GM18508 (cell line): ENCODE measurements around the gene KRT34.
"Not testable (repeated sequence)": the region's sequence is repeated elsewhere in the genome, so short reads cannot be mapped to it uniquely, and the experiment has no call there.

Experiments
- ATAC-seq: cut with Tn5 transposase; IDR thresholded peaks from one replicate; pipeline ENCODE4 v1.9.1; 2021; ENCODE audit warnings: moderate number of reproducible peaks; ENCODE audit not compliant: insufficient read depth, unreplicated experiment

KRT34 gene

DNA sequence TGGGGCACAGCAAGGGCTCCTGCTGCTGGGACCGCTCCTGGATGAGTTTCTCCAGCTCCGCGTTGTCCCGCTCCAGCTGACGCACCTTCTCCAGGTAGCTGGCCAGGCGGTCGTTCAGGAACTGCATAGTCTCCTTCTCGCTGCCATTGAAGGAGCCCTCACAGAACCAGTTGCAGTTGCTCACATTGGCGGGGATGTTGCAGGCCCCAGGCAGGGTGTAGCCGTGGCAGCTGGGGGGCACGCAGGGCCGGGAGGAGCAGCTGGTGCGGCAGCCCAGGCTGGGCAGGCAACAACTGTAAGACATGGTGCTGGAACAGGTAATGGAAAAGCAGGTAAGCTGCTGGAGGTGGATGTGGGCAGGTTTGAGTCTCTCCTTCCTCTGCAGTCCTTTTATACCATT is at the start of gene KRT34:
Gene KRT34 (minus strand): TSS at position 364 of the 400 bp plus-strand sequence. CDS start 60 bp downstream, at position 304.
- ATAC-seq: not testable (repeated sequence)

DNA sequence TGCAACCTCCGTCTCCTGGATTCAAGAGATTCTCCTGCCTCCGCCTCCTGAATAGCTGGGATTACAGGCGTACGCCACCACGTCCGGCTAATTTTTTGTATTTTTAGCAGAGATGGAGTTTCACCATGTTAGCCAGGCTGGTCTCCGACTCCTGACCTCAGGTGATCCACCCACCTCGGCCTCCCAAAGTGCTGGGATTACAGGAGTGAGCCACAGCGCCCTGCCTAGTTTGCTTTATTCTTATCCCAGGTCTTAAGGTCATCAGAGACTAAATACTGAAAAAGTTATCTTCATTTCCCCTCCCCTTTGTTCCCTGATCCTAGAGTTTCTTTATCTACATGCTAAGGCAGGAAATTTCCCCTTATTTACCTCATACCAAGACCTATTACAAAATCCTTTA is 48.3 kb upstream of the KRT34 start:
- not testable (repeated sequence) for ATAC-seq

DNA sequence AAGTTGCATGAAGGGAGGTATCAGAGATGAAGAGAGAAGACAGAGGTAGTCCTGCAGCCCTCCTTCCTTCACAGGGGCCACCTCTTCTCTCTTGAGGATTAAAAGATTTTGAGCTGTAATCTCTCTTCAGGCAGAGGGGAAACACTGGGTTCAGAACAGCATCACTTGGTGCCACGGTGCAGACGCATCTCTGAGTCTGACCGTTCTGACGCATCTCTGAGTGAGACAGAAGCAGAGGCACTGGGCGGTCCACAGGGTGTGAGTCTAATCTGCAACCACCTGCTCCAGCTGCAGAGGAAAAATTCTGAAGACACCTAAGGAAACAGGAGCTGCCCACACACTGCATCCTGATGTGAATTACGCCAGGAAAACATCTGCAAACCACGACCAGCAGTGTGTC is 47.6 kb upstream of the KRT34 start:
- ATAC-seq: no peak

DNA sequence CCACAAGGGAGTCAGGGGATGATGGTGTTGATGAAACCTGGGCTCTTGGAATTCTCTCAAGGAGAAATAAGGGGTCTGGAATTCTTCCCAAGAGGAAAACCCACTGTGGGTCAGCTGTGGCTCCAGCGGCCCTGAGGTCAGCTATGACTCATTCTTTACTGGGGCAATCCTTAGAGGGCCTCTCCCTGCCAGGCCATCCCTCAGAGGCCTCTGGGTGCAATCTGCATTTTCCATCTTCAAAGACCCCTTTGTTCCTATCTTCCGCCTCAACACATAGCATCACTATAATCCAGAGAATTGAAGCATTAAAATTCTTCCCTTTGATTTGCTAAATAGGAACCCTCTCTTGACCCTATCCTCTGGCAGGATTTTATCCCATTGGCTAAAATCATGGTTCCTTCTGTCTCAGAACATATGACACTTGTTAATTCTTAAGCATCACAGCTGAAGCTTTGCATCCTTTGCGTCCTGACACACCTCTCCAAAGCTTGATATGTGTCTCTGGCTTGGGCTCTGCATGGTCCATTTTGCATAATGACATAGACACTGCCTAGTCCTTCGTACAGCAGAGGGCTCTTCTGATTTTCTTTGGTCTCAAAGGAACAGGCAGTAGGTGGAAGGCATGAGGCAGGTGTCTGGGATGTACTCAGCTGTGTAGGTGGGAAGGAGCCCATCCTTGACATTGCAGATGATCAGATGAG is 46.6 kb upstream of the KRT34 start:
- no peak for ATAC-seq

DNA sequence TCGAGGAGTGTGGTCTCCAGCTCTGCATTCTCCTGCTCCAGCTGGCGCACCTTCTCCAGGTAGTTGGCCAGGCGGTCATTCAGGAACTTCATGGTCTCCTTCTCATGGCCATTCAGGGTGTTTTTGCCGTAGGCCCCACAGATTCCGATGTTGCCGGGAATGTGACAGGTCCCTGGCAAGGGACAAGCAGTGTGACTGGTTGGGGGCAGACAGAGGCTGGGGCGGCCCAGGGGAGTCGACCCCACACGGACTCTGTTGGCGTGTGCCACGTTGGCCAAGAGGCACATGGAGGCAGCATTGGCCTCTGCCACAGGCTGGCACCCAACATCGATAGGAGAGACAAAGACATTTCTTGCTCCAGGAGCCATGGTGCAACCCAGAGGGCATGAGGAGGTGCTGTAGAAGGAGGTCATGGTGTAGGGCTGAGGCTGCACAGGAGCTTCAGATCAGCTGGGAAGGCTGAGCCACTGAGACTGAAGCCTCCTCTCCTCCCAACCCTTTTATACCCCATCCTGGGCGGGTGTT is 42.1 kb upstream of the KRT34 start, which contains the start of gene KRT37:
Gene KRT37 (minus strand): TSS at position 475 of the 525 bp plus-strand sequence. CDS start 62 bp downstream, at position 413.
- no peak for ATAC-seq

DNA sequence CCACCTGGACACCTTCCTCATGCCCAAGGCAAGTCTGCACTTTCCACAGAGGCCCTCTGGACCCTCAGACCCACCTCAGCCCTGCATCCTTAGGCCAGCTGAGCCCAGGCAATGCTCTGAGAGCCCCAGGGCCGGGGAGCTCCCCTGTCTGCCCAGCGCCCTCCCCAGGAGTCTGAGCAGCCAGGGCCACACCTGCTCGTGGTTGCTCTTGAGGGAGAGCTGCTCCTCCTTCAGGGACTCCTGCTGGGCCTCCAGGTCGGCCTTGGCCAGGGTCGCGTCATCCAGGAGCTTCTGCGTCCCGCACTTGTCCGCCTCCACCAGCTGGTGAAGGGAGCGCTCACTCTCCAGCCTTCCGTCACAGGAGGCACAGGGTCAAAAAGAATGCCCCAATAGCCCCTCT is 40.5 kb upstream of the KRT34 start:
- not testable (repeated sequence) for ATAC-seq

DNA sequence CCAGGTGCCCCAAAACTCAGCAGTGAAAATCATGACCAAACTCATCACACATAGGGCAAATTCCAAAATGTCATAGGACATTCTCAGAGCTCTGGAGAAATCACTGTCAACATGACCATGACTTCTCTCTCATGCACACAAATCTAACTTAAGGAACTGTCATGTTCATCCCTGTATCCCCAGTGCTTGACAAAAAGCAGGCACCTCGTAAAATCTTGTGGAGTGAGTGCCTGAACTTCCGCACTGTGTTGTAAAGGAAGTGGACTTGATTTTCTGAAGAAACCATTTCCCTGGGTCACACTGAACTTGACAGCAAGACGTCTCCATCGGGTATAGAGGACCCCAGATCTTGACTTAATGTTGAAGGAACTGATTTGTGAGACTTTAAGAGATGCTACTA is 39.5 kb upstream of the KRT34 start:
- ATAC-seq: no peak

DNA sequence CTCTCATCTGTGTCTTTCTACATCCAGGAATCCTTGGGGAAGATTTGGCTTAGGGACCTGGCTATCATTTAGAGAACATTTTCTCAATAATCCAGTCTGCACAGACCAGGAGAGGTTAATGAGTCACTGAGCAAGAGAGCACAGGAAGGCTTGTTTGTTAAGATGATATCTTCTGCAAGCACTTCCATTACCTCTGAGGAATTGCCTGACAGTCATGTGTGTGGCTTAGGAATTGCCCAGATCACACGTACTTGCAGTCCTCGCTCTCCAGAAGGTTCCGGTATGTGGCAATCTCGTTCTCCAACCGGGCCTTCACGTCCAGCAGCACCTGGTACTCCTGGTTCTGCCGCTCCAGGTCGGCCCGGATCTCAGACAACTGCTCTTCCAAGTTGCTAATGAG is 39.0 kb upstream of the KRT34 start:
- no peak for ATAC-seq

DNA sequence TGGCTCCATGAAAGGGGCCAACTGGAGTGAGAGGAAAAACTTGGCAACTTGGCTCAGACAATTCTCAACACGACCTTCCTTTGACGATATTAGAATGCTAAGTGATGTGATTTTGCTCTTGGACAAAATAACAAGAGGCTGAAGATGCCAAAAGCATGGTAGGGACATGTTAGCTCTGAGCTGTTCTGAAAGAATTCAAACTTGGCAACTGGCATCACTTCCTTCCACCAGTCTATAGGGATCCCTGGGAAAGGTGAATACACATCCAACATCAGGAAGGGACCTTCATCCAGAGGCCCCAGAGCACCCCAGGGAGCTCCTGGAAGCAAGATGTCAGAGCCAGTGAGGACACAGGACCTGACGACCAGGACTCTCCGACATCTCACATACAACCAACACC is 38.0 kb upstream of the KRT34 start:
- no peak for ATAC-seq

DNA sequence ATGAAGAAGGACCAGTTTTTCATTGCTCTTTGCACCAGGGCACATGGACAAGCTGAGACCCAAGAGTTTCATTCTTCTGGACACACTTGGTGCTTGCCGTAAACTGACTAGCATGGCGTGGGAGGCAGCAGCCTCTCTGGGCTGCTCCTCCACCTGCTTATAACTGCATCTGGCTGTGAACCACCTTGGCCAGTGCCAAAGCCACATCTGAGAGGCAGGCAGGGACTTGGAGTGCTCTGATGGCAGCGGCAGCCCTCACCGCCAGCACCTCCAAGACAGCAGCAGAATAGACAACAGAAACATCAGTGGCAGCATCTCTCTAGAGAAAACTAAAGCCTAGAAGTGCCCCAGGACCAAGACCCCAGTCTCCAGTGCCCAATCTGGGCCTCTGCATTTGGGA is 37.6 kb upstream of the KRT34 start:
- no peak for ATAC-seq

DNA sequence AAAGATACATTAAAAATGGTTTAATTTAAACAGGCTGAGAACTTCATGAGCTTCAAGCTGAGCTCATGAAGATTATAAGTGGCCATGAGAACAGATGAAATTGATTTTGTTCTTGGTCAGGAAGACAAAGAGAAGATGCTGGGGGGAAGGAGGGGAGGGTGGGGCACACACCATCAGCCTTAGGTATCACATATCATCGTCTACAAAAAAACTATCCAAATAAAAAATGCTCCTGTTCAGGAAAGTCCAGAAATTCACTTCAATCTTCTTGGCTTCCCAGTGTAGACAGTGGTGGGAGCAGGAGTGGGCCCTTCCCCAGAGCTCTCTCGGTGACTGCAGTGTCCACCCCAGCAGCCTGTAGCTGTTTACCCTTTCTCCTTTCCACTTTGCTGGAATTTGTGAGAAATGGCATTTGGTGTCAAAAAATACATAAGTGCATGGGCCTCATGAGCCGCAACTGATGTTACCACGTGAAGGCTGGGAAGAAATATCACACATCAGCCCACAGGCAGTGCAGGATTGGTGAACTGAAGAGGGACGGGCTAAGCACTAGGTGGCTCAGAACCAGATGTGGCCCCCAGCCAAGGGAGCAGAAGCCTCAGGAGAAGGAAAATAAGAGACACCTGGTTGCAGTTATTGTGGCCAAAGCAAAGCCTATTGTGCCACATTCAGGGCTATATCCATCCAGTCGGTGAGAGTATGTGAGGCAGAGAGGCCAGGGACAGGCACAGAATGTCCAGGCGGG is 36.2 kb upstream of the KRT34 start:
- ATAC-seq: no peak

DNA sequence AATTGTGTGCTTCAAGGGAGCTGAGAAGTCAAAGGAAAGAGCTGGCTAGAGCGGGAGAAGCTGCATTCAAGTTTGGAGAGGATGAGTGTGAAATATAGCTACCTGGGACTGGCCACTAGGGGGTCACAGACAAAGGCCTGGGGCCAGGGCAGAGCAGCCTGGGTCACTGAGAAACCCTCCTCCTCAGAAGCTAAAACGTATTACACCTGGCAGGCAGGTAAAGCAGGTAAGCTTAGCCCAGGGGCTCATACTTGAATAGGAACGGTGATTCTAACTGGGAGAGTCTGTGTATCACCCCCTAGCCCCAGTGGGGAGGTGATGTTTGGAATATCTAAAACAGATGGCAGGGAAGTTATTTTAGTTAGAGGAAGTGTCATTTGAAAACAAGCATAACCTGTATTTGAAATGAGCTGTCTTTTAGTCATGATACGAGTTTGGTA is 35.5 kb upstream of the KRT34 start:
- ATAC-seq: no peak

DNA sequence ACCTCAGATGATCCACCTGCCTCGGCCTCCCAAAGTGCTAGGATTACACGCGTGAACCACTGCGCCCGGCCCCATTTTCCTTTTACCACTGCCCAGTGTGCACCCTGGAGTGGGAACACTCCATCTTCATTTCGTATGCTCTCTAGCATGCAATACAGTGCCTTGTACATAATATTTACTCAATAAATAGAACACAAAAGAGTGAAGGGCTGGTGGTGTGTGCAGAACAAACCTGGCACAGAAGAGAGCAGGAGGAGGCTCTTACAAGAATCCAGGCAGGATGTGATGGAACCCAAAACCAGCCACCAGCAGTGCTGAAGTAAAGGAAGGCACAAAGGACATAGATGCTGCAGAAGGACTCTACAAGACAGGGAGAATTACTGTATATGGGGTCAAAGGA is 35.0 kb upstream of the KRT34 start:
- ATAC-seq: no peak

DNA sequence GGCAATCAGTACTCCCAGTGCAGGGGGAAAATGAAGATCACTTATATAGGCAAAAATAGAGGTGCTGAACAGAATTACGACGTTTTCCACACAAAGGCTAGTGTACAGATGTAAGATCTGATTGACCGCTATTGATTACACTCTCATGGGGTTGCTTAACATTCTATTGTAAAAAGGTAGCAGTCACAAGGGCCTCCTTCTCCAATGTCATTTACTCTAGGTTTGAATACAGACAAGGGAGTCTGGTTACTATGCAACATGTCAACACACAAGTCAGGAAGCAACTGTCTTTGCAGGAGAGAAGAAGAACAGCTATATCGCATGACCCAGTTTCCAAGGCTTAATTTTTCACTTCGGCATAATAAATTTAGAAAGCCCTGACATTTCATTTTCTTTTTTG is 34.4 kb upstream of the KRT34 start:
- no peak for ATAC-seq

DNA sequence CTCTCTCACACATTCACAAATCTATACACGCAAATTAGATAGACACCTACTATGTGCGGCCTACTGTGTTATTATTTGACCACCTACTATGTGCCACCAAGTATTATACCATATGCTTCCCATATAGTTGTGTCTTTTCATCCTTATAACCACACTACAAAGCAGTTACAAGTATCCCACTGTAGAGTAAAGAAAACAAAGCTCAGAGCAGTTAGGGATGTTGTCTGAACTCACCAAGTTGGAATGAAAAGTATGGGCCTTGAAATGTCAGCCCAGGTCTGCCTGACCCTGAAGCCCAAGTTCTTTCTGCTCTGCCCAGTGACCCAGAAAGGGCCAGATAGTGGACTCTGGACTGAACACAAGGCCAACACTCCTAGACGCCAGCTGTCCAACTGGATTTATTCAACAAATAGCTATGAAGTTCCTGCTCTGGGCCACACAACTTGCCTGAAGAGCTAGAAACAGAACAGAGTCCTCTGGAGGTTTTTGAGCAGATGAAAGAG is 33.8 kb upstream of the KRT34 start:
- no peak for ATAC-seq

DNA sequence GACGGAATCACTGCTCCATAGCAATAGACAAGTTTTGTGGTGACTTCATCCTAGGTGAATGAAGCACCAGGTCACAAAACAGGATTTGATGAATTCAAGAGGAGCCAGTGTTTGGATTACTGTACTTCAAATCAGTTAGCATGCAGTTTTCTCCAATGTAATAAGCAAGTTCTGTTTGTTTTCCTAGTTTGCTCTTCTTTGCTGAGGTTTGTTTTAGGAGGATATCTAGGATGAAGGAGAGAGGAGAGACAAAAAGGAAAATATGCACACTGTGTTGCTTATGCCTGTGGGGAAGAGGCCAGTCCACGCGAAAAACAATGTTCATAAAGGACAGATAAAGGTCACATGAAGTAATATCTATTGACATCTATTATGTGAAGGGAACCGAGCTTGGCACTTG is 33.3 kb upstream of the KRT34 start:
- ATAC-seq: no peak

DNA sequence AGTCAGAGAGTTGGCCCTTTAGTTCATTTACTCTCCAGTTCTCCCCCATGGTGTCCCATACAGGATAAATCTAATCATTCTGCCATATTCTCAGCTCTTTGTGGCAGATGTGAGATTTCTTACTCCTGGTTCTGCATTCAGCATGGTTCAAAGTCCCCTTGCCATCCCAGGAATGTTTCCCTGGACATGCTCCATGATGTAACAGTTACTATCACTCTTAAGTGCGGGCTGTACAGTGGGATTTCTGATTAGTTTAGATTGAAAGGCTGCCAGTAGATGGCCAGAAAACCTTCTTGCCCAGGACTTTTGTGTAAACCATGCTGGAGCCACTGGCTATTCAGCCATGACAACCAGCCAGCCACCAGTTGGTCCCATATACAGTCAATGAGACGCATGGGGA is 31.9 kb upstream of the KRT34 start:
- ATAC-seq: no peak

DNA sequence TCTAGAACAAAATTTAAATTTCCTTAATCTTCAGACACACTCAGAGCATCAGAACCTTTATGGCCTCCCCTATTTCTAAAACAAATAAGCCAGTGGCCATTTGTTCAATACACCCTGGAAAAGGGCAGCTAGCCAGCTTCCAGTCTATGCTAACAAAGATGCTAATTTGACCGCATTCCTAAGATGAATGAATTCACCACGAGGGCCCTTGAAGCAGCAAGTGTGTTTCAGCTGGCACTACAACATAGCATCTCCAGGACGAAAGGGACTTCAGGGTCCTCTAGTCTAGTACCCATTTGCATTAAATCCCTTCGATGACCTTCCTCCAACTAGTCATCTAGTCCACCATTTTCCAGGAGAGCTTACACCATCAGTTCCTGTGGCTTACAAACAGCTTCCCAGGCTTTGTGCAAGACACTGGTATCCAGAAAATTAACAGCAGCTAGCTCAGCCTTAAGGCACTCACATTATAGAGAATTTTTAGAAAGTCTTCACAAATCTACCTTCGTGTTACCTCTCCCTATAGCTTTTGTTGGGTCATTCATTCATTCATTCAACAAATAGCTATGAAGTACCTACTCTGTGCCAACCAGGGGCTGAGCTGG is 31.3 kb upstream of the KRT34 start:
- ATAC-seq: no peak

DNA sequence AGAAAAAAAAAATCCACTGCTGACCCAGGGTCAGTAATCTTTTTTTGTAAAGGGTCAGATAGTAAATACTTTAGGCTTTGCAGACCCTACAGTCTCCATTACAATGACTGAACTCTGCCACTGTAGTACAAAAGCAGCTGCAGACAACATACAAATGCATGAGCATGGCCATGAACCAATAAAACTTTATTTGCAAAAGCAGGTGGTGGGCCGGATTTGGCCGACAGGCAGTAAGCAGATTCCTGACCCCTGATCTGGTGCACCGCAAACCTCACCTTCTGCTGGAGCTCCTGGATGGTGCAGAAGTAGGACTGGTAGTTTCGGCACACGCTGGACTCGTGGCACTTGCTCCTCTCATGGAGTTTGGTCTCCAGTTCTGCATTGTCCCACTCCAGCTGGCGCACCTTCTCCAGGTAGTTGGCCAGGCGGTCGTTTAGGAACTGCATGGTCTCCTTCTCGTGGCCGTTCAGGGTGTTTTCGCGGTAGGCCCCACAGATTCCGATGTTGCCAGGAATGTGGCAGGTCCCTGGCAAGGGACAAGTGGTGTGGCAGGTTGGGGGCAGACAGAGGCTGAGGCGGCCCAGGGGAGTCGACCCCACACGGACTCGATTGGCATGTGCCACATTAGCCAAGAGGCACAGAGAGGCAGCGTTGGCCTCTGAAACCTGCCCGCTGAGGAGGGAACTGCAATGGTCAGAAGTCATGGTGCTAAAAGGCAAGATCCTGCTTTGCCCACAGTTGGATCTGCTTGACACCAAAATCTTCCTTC is 29.1 kb upstream of the KRT34 start:
- no peak for ATAC-seq

DNA sequence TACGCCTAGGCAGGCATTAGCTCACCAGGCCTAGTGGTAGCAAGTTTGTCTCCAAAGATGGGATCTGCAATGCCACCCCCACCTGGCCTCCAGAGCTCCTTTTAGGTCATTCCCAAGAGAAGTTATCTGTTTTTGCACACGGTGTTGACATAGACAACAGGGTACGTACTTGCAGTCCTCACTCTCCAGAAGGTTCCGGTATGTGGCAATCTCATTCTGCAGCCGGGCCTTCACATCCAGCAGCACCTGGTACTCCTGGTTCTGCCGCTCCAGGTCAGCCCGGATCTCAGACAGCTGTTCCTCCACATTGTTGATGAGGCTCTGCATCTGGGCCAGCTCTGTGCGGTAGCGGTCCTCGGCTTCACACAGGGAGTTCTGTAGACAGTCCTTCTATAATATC is 25.1 kb upstream of the KRT34 start:
- ATAC-seq: no peak
